HepG2 (cell line): ENCODE measurements around the gene IKZF3. TPM values are rescaled to one million over a fixed set of nuclear protein-coding genes. Genes with fewer than 3 reads are reported as not detected.

Experiments
- ATAC-seq: fragments of 200-7000 bp; cut with Tn5 transposase; 3 replicates; pipeline ENCODE4 v1.9.1; 2020; ENCODE audit warnings: mild to moderate bottlenecking, moderate library complexity
- BruUV-seq: library from RNA; stranded (reverse); fragments of 400-500 nt; replicated peaks from 2 replicates; lab custom pipeline; 2021; lab: Mats Ljungman, UMichigan
- CTCF ChIA-PET: fragments of 300-600 bp; formaldehyde crosslinking; extraction: SDS; loops from one replicate; lab custom pipeline; 2021; ENCODE audit warnings: low total read pairs, inconsistent platforms, low intra/inter-chr PET ratio; lab: Yijun Ruan, JAX
- POLR2A ChIA-PET: fragments of 350-600 bp; sonication (Branson Sonifier 250); formaldehyde crosslinking; loops from one replicate; lab custom pipeline; 2020; ENCODE audit warnings: antibody characterized with exemption, inconsistent platforms; lab: Yijun Ruan, JAX
- DNase-seq: peaks from one replicate; pipeline ENCODE4 v3.0.0-alpha.2; 2015; ENCODE audit warnings: low spot score
- FAIRE-seq: peaks from 3 replicates; lab custom pipeline; 2011; peaks lifted over from hg19 to GRCh38; lab: Jason Lieb, UNC
- H2AFZ ChIP-seq: one replicate; pipeline ENCODE4 v1.6.1; 2011; ENCODE audit warnings: low read length, inconsistent platforms
- H3K27ac ChIP-seq: fragments of 300-600 bp; 3 replicates; pipeline ENCODE4 v1.8.0; 2011; ENCODE audit warnings: mixed run types, mild to moderate bottlenecking, mixed read lengths, low read length, inconsistent platforms; ENCODE audit not compliant: insufficient read depth; ENCODE audit errors: extremely low read length
- H3K27me3 ChIP-seq, 2 experiments: fragments of 200-600 bp in 1 of 2; 2 replicates in 1 of 2; 3 replicates in 1 of 2; pipeline versions ENCODE4 v1.6.0 to v1.8.0; 2011; ENCODE audit warnings: low read length in 2 of 2, mild to moderate bottlenecking in 2 of 2, moderate library complexity in 2 of 2, inconsistent platforms in 1 of 2; ENCODE audit not compliant: insufficient read depth in 2 of 2, control insufficient read depth in 1 of 2
- H3K36me3 ChIP-seq, 2 experiments: fragments of 200-600 bp in 1 of 2; replicated peaks in 1 of 2; 2 replicates in 1 of 2; 3 replicates in 1 of 2; pipeline versions ENCODE4 v1.5.1 to v1.8.0; 2011; ENCODE audit warnings: low read length in 2 of 2, inconsistent platforms in 1 of 2; ENCODE audit not compliant: insufficient read depth in 2 of 2, control insufficient read depth in 1 of 2
- H3K4me1 ChIP-seq: 2 replicates; pipeline ENCODE4 v1.5.1; 2012; ENCODE audit warnings: low read length, inconsistent platforms; ENCODE audit not compliant: insufficient read depth
- H3K4me2 ChIP-seq: 2 replicates; pipeline ENCODE4 v1.6.0; 2011; ENCODE audit warnings: low read depth, low read length, inconsistent platforms
- H3K4me3 ChIP-seq, 3 experiments: fragments of 200-600 bp in 1 of 3; sonication (generic), shearing (Covaris generic) in 1 of 3; replicated peaks in 1 of 3; 2 replicates each; pipeline ENCODE4 v1.5.1; 2011 to 2016; ENCODE audit warnings: low read length in 3 of 3, inconsistent platforms in 2 of 3, low read depth in 2 of 3, mild to moderate bottlenecking in 2 of 3, control low read depth in 1 of 3, mixed read lengths in 1 of 3; ENCODE audit not compliant: insufficient read depth in 1 of 3
- H3K79me2 ChIP-seq: one replicate; pipeline ENCODE4 v1.6.1; 2011; ENCODE audit warnings: low read length, inconsistent platforms; ENCODE audit not compliant: insufficient read depth
- H3K9ac ChIP-seq: 2 replicates; pipeline ENCODE4 v1.6.0; 2011; ENCODE audit warnings: mild to moderate bottlenecking, low read depth, low read length, inconsistent platforms; ENCODE audit not compliant: insufficient read depth
- H3K9me3 ChIP-seq: 2 replicates; pipeline ENCODE4 v1.5.1; 2012; ENCODE audit warnings: mild to moderate bottlenecking, low read length
- H4K20me1 ChIP-seq: 2 replicates; pipeline ENCODE4 v1.6.0; 2011; ENCODE audit warnings: inconsistent platforms, mild to moderate bottlenecking, low read length, moderate library complexity; ENCODE audit not compliant: insufficient read depth
- ETV6 ChIP-seq: sonication (generic); formaldehyde crosslinking; conservative IDR thresholded peaks from 2 replicates; pipeline ENCODE4 v1.4.0; 2020; ENCODE audit warnings: missing genetic modification reagents
- PAWR ChIP-seq: sonication (generic); formaldehyde crosslinking; IDR thresholded peaks from 2 replicates; pipeline ENCODE4 v1.4.0; 2020; ENCODE audit warnings: missing genetic modification reagents, mild to moderate bottlenecking, borderline replicate concordance
- PAX8 ChIP-seq: sonication (generic); formaldehyde crosslinking; IDR thresholded peaks from 2 replicates; pipeline ENCODE4 v1.8.0; 2022; ENCODE audit warnings: mild to moderate bottlenecking, missing genetic modification reagents, borderline replicate concordance
- POLR2G ChIP-seq: fragments of 200-400 bp; formaldehyde crosslinking; IDR thresholded peaks from 2 replicates; pipeline ENCODE4 v1.6.1; 2018; ENCODE audit warnings: mild to moderate bottlenecking, low read depth, low read length, moderate library complexity
- RXRA ChIP-seq: sonication (generic); formaldehyde crosslinking; IDR thresholded peaks from 2 replicates; pipeline ENCODE4 v1.5.1; 2020; ENCODE audit warnings: missing genetic modification reagents
- SOX13 ChIP-seq, 3 experiments: fragments of 450-650 bp in 1 of 3; sonication (generic) in 1 of 3; formaldehyde crosslinking in 1 of 3; IDR thresholded peaks in 2 of 3; conservative IDR thresholded peaks in 1 of 3; 2 replicates each; pipeline versions ENCODE4 v1.5.0 to v1.6.1; 2016 to 2020; ENCODE audit warnings: antibody characterized with exemption in 1 of 3, mild to moderate bottlenecking in 1 of 3, missing compliant biosample characterization in 1 of 3, missing genetic modification reagents in 1 of 3, moderate library complexity in 1 of 3
- TBL1XR1 ChIP-seq: fragments of 150-350 bp; IDR thresholded peaks from 2 replicates; pipeline ENCODE4 v1.6.1; 2014; ENCODE audit warnings: borderline replicate concordance, low read length; ENCODE audit not compliant: partially characterized antibody
- ZSCAN20 ChIP-seq: sonication (generic); formaldehyde crosslinking; IDR thresholded peaks from 2 replicates; pipeline ENCODE4 v1.4.0; 2020; ENCODE audit warnings: missing genetic modification reagents, mild to moderate bottlenecking, borderline replicate concordance
- WGBS: methylation state at CpG from one replicate; pipeline ENCODE4 v1.1.6; 2017; ENCODE audit warnings: low lambda C conversion rate; 5-methylcytosine and 5-hydroxymethylcytosine counted together
- in situ Hi-C: cut with HindIII; loops from 2 replicates; pipeline ENCODE4 v1.10.0; 2017; ENCODE audit warnings: low pct_unique_long_range_greater_than_20kb; ENCODE audit not compliant: extremely low pct_ligation_motif_present
- intact Hi-C: fragments of 100-400 bp; cut with micrococcal nuclease; formaldehyde crosslinking; loops from one replicate; pipeline ENCODE4 v1.10.0; 2022; ENCODE audit not compliant: unreplicated experiment
- polyA plus RNA-seq, 8 experiments: library from polyadenylated mRNA; depleted of rRNA in 3 of 8; stranded (reverse) in 7 of 8; unstranded in 1 of 8; fragments of >200 nt; fragmentation: Illumina TruSeq in 4 of 8; extraction: Trizol in 4 of 8; gene quantifications; 2 replicates each; pipeline versions ENCODE4 v1.2.1 to v1.2.3, GENCODE V29; 2011 to 2016; ENCODE audit warnings: low read depth in 4 of 8, missing spikeins in 1 of 8, mixed read lengths in 1 of 8; ENCODE audit not compliant: insufficient read depth in 1 of 8
- total RNA-seq, 5 experiments: library from RNA; depleted of rRNA; stranded (reverse); fragments of >200 nt; fragmentation: Illumina TruSeq; extraction: Trizol; gene quantifications; 2 replicates each; pipeline ENCODE4 v1.2.3, GENCODE V29; 2016; ENCODE audit warnings: low read depth in 1 of 5
- TF ChIP-seq, protein P1 (sequence below): sonication (generic); formaldehyde crosslinking; IDR thresholded peaks from 2 replicates; pipeline ENCODE4 v1.5.1; 2020; ENCODE audit warnings: mild to moderate bottlenecking, missing genetic modification reagents, moderate library complexity
- TF ChIP-seq, protein P2 (sequence below): sonication (generic); formaldehyde crosslinking; IDR thresholded peaks from 2 replicates; pipeline ENCODE4 v1.8.0; 2022; ENCODE audit warnings: missing genetic modification reagents, mild to moderate bottlenecking, borderline replicate concordance
- TF ChIP-seq, protein P3 (sequence below): sonication (generic); formaldehyde crosslinking; IDR thresholded peaks from 2 replicates; pipeline ENCODE4 v1.9.0; 2021; ENCODE audit warnings: missing genetic modification reagents, borderline replicate concordance

The IKZF3 gene
- total and polyA plus RNA-seq, 2 of the 13 experiments (the other 11 are each of a cell fraction or from before 2014, with no cell fraction given): not detected

DNA sequence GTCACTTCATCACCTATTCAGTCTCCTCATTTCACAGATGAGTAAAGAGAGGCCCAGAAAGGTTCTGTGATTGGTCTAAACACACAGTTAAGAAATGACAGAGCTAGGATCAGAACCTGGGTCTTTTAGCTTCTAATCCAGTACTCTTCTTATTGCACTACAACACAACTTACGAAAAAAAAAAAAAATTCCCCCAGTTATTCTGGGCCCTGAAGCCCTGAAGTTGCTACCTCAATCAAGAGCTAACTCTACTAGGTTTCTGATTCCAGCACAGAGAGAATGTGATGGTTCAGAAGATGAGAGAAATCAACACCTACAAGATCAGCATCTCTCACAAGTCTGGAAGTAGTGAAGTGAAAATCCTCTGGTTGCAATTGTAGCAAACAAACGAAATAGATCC is 89.1 kb downstream of the IKZF3 start:
- H3K4me2 ChIP-seq: no peak overlapping the region
- POLR2A ChIA-PET: no interaction called here
- no peak for ATAC-seq
- 7% methylated on average over 2 of the region's 2 CpGs for WGBS
- intact Hi-C loops (loop anchor here (10.0 kb wide), 1 partner anchor 90 kb away; the partner anchor contains the start of genes IKZF3 and ZPBP2), in situ Hi-C loops (no loop called here)
- H3K36me3 ChIP-seq: no peaks in the 10 kb centered on the region
- peaks cover 0 to 45% of the 10 kb centered on the region in 2 experiments; a peak in 3 of 5 replicates for H3K27me3 ChIP-seq
- H3K9me3 ChIP-seq: no peaks in the 10 kb centered on the region
- no peak for FAIRE-seq
- no TSS peak for BruUV-seq
- H3K79me2 ChIP-seq: no peaks in the 10 kb centered on the region
- H4K20me1 ChIP-seq: no peaks in the 10 kb centered on the region
- DNase-seq: no peak
- no peak overlapping the region for H3K9ac ChIP-seq
- peaks cover 5% of the 10 kb centered on the region for H3K4me1 ChIP-seq
- H3K27ac ChIP-seq: no peak overlapping the region
- CTCF ChIA-PET: no interaction called here
- no peak overlapping the region for H3K4me3 ChIP-seq
- TF ChIP-seq PAX8 (no peak), PAWR (CRISPR knock-in tag) (no peak), ETV6 (no peak), TBL1XR1 (no peak), RXRA (CRISPR knock-in tag) (no peak), SOX13 (IDR thresholded peaks at IDR 0.05) (no peak), SOX13 (CRISPR knock-in tag; conservative IDR thresholded peaks at IDR 0.05 in 1 of 2, IDR thresholded peaks at IDR 0.05 in 1 of 2) (no peak), POLR2G (no peak), ZSCAN20 (CRISPR knock-in tag) (no peak)
- TF ChIP-seq, protein P1, sequence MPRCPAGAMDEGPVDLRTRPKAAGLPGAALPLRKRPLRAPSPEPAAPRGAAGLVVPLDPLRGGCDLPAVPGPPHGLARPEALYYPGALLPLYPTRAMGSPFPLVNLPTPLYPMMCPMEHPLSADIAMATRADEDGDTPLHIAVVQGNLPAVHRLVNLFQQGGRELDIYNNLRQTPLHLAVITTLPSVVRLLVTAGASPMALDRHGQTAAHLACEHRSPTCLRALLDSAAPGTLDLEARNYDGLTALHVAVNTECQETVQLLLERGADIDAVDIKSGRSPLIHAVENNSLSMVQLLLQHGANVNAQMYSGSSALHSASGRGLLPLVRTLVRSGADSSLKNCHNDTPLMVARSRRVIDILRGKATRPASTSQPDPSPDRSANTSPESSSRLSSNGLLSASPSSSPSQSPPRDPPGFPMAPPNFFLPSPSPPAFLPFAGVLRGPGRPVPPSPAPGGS (CRISPR knock-in tag): no peak
- TF ChIP-seq, protein P2, sequence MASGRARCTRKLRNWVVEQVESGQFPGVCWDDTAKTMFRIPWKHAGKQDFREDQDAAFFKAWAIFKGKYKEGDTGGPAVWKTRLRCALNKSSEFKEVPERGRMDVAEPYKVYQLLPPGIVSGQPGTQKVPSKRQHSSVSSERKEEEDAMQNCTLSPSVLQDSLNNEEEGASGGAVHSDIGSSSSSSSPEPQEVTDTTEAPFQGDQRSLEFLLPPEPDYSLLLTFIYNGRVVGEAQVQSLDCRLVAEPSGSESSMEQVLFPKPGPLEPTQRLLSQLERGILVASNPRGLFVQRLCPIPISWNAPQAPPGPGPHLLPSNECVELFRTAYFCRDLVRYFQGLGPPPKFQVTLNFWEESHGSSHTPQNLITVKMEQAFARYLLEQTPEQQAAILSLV (CRISPR knock-in tag): no peak
- TF ChIP-seq, protein P3, sequence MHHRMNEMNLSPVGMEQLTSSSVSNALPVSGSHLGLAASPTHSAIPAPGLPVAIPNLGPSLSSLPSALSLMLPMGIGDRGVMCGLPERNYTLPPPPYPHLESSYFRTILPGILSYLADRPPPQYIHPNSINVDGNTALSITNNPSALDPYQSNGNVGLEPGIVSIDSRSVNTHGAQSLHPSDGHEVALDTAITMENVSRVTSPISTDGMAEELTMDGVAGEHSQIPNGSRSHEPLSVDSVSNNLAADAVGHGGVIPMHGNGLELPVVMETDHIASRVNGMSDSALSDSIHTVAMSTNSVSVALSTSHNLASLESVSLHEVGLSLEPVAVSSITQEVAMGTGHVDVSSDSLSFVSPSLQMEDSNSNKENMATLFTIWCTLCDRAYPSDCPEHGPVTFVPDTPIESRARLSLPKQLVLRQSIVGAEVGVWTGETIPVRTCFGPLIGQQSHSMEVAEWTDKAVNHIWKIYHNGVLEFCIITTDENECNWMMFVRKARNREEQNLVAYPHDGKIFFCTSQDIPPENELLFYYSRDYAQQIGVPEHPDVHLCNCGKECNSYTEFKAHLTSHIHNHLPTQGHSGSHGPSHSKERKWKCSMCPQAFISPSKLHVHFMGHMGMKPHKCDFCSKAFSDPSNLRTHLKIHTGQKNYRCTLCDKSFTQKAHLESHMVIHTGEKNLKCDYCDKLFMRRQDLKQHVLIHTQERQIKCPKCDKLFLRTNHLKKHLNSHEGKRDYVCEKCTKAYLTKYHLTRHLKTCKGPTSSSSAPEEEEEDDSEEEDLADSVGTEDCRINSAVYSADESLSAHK (CRISPR knock-in tag): no peak
- no peak overlapping the region for H2AFZ ChIP-seq
